Hematopoietic multipotent progenitor cell treated with erythropoietin and hydrocortisone succinate and interleukin-3 and kit ligand, for 6 days (in vitro differentiated cells): ENCODE measurements around the gene VN1R4.
"Not testable (repeated sequence)": the region's sequence is repeated elsewhere in the genome, so short reads cannot be mapped to it uniquely, and the experiment has no call there.

Source experiments
- DNase-seq: peaks from one replicate; pipeline ENCODE4 v3.0.0-alpha.2; 2015

The VN1R4 gene

GRCh38 chr19:53267623-53268022, at the start of gene VN1R4:
TSS of gene VN1R4 (minus strand) at chr19:53267723. CDS start at chr19:53267665, 58 bp downstream.
- DNase-seq = not testable (repeated sequence)

- no peak for DNase-seq
Observed at GRCh38 chr19:53311897-53312296, 44.4 kb upstream of the VN1R4 start.

GRCh38 chr19:53311044-53311443, 43.5 kb upstream of the VN1R4 start:
- DNase-seq = no peak

DNA sequence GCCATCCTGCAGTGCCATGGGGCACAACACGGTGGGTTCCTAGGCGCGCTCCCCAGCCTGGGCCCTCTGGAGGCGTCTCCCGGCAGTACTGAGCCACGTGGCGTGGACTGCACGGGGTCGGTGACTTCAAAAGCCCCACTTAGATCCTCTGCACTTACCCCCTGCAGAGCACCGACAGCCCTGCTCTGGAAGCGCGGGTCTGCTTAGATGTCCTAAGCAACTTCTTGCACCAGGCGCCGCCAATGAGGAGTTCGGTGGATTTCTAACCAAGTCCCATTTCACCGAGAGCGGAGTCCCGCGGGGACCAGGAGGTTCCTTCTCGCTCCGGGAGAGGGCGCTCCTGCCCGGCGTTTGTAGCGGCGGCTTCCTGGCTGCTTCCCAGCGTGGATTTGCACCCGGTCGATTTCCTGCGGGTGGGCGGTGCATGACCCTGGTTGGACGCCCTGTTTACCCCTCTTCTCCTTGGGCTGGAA, 40.9 kb upstream of the VN1R4 start:
- peak; percentile 8 for DNase-seq

- not testable (repeated sequence) for DNase-seq
Observed at GRCh38 chr19:53301341-53301740, 33.8 kb upstream of the VN1R4 start.

DNA sequence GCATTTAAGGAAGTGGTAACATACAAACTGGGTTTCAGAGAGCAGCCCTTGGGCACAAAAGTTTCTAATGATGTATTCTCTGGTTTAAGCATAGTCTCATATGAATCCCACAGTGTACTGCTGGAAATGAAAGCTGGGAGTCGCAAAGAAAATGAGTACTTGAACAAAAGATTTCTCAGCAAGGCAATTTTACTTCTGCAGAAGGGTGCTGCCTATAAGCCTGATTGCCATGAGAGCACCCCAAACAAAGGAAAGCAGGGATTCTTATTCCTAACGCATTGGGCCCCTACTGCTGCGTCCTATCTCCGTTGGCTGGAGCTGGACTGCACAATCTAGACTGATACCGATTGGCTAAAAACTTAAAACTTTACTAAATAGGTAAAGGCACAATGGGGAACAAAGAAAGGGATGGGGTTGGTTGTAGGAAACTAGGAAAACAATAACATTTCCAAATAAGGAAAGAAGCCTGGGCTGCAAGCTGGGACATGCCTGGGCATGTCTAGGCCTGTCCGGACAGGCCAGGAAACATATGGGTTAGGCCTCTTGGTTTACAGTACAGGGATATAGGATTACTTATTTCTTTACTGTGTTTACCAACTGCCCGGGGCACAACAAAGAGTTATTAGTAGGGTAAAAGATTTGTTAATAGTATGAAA, 27.4 kb upstream of the VN1R4 start:
- no peak for DNase-seq

- DNase-seq = no peak
Observed at GRCh38 chr19:53290758-53291549, 23.4 kb upstream of the VN1R4 start.

GRCh38 chr19:53285087-53285486, 17.6 kb upstream of the VN1R4 start:
- DNase-seq = no peak

DNA sequence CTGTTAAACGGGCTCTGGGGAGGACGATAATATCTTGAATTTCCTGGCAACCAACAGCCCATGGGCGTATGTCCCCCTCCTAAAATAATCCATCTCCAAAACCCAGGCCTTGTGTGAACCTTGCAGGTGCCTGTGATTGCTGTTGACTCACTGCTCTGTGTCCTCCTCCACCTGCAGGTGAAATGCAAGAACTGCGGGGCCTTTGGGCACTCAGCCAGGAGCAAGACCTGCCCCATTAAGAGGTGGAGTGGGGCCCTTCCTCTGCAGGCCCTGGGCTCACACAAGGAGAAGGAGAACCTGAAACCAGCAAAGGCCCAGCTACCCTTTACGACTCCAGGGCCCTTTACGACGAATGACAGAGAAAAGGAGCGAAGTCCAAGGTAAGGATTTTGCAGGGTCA, 14.4 kb upstream of the VN1R4 start:
- not testable (repeated sequence) for DNase-seq

- DNase-seq = no peak
Observed at GRCh38 chr19:53275480-53275879, 8.0 kb upstream of the VN1R4 start.

DNA sequence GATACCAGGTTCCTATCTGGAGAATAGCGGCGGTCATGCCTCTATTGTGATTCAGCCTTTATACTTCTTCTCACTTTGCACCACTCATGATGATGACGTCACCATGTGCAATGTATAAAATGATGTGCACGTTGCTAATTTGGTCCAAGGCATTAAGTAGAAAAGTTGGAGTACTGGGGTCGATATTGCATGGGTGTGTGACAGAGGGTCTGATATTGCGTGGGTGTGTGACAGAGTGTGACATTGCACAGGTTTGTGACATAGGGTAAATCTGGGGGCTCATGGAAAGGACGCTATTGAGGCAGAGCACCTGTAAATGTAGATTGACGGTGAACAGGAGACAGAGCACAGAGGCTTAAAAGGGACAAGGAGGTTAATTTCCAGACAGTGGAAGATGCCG, 4.5 kb upstream of the VN1R4 start:
- no peak for DNase-seq

- not testable (repeated sequence) for DNase-seq
Observed at GRCh38 chr19:53269861-53270260, 2.3 kb upstream of the VN1R4 start.

DNA sequence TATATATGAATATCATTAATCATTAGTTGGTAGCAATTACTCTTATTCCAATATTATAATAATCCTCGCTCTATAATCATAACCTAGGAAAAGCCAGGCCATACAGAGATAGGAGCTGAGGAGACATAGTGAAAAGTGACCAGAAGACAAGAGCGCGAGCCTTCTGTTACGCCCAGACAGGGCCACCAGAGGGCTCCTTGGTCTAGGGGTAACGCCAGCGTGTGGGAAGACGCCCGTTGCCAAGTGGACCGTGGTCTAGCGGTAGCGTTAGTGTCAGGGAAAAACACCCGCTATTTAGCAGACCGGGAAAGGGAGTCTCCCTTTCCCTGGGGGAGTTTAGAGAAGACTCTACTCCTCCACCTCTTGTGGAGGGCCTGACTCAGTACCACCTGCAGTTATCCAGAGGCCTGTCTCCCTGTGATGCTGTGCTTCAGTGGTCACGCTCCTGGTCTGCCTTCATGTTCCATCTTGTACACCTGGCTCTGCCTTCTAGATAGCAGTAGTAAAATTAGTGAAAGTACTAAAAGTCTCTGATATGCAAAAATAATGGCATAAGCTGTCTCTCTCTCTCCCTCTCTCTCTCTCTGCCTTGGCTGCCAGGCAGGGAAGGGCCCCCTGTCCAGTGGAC, 9.7 kb downstream of the VN1R4 start, which contains the start of gene VN1R2:
TSS of gene VN1R2 (plus strand) at position 578 of the 628 bp plus-strand sequence. CDS start 84 bp downstream, outside the sequence.
- not testable (repeated sequence) for DNase-seq

DNA sequence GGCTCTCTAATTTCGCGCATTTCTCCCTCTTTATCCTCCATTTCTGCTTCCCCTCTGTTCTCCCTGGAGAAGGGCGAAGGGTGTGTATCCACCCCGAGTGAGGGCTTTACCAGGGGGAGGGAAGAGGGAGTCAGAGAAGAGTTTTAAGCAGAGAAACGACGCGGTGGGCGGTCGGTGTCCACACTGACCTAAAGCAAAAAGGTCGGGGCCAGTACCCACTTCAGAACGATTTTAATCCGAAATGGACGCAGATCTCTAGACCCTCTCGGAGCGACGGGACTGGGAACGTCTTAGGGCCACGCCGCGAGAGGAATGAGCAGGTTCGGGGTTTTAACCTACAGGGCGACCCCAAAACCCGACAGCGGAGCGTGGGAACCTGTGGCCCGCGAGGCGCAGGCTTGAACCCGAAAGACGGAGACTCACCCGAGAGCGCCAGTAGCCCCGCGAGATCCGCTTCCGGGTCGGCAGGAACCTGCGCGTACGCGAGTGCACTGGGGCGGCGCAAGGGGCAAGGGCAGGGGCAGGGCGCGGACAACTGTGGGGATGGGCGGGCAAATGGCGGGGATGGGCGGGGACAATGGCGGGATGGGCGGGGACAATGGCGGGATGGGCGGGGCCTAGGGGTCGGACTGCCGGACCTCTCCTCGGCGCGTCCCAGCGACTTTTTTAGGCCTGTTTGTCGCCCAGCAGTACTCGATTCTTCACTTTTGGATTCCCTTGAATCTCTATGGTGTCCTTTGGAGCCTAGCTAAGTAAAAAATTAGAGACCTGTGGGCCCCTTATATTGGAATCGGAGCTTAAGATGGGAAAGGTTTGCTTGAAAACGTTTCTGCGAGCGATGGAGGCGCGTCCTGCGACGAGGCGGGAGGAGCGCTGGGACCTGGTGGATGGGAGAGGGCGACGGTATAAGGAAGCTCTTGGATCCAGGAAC, 12.8 kb downstream of the VN1R4 start, which contains the start of gene ZNF677:
TSS of gene ZNF677 (minus strand) at position 463 of the 931 bp plus-strand sequence. CDS start 3,323 bp downstream, outside the sequence.
- DNase-seq = peak; percentile 83

- DNase-seq = no peak
Observed at GRCh38 chr19:53246498-53246897, 21.0 kb downstream of the VN1R4 start.

DNA sequence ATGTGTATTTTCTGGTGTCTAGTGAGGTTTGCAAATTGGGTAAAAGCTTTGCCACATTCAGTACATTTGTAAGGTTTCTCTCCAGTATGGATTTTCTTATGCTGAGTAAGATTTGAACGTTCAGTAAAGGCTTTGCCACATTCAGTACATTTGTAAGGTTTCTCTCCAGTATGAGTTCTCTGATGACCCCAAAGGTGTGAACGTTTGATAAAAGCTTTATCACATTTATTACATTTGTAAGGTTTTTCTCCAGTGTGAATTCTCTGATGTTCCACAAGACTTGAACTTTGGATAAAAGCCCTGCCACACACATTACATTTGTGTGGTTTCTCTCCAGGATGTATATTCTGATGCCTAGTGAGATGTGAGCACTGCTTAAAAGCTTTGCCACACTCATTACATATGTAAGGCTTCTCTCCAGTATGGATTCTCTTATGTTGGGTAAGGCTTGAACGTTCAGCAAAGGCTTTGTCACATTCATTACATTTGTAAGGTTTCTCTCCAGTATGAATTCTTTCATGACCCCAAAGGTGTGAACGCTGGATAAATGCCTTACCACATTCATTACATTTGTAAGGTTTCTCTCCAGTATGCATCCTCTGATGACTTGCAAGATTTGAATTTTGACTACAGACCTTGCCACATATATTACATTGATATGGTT, 30.3 kb downstream of the VN1R4 start:
- peak; percentile 3 for DNase-seq

- no peak for DNase-seq
Observed at GRCh38 chr19:53224606-53225005, 42.9 kb downstream of the VN1R4 start.

DNA sequence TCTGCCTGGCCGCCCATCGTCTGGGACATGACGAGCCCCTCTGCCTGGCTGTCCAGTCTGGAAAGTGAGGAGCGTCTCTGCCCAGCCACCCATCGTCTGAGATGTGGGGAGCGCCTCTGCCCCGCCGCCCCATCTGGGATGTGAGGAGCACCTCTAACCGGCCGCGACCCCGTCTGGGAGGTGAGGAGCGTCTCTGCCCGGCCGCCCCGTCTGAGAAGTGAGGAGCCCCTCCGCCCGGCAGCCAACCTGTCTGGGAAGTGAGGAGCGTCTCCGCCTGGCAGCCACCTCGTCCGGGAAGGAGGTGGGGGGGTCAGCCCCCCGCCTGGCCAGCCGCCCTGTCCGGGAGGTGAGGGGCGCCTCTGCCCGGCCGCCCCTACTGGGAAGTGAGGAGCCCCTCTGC, 44.8 kb downstream of the VN1R4 start:
- not testable (repeated sequence) for DNase-seq
